ENCODE results near the gene ROBO1.
"Not testable (repeated sequence)": the region's sequence is repeated elsewhere in the genome, so short reads cannot be mapped to it uniquely, and the experiment has no call there.

The ROBO1 gene

DNA sequence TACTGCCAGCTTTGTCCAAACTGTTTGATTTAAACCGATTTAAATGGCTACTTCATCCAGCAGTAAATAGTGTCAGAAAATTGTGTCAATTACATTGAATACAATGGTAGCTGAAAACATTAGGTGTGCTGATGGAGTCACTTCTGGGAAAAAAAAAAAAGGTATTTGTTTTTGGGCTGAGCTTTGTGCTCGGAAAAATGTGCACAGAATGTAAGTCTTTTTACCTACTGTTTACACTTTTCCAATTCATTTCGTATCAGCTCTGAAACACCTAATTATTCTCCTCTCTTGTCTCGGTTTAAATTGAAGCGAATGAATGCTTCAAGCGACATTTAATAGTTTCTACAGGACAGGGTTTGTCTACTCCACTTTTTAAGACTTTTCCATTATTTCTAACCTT, 1078.4 kb downstream of the ROBO1 start:
- no peak for DNase-seq (ENCODE audit: low read depth)

- no peak for DNase-seq (ENCODE audit: low read depth)
These were observed 1080.3 kb downstream of the ROBO1 start for GRCh38 chr3:78687520-78687919.

DNA sequence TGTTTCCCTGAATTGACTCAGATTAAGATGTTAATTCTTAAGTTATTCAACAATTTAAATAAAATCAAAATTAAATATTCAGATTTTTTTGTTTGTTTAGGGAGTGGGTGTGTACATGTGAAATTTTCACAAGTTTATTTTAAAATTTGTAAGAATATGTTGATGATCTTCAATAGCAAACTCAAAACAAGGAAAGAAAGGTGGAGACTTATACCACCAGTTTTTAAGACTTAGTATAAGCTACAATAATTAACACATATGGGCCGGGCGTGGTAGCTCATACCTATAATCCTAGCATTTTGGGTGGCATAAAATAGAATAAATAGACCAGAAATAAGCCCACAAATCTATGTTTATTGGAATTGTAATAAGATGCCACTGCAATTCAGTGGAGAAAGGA, 1084.5 kb downstream of the ROBO1 start:
- no peak for DNase-seq (ENCODE audit: low read depth)

GRCh38 chr3:78675119-78675805, 1092.5 kb downstream of the ROBO1 start:
- not testable (repeated sequence) for DNase-seq (ENCODE audit: low read depth)

DNA sequence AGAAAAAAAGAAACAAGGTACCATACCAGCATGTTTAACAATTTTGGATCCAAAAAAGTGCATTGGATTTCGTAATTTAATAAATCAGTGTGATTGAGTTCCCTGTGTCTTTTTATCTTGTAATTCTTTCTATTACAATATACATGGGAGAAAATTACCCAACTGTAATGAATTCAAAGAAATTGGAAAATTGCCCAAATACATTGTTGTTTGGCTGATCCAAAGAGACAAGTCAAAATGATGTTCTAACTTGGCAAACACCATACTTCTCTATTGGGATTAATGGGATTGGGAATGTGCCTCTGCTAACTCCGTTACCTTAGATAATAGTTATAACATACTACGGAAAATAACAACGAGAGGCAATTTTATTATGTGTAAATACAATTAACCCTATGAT, 1097.1 kb downstream of the ROBO1 start:
- DNase-seq (ENCODE audit: low read depth): no peak

- no peak for DNase-seq (ENCODE audit: low read depth)
These were observed 1097.7 kb downstream of the ROBO1 start for GRCh38 chr3:78670094-78670493.

DNA sequence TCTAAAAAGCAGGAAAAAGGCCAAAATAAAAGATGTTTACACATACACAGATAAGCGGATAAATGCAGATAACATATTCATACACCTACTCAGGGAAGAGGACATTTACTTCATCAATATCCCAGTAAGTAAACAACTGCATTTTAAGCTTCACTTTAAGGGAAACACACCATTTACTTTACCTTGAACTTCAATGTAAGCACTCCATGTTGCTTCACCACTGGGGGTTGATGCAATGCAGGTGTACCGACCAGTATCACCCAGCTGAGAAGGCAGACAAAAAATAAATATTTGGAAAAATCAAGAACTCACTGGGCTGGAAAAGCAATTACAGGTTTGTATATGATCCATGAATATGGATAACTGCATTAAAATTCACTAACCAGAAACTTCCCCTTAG, 1099.5 kb downstream of the ROBO1 start:
- DNase-seq (ENCODE audit: low read depth): no peak

- peak; percentile 18 for DNase-seq (ENCODE audit: low read depth)
These were observed 1101.4 kb downstream of the ROBO1 start for GRCh38 chr3:78666470-78666800.

DNA sequence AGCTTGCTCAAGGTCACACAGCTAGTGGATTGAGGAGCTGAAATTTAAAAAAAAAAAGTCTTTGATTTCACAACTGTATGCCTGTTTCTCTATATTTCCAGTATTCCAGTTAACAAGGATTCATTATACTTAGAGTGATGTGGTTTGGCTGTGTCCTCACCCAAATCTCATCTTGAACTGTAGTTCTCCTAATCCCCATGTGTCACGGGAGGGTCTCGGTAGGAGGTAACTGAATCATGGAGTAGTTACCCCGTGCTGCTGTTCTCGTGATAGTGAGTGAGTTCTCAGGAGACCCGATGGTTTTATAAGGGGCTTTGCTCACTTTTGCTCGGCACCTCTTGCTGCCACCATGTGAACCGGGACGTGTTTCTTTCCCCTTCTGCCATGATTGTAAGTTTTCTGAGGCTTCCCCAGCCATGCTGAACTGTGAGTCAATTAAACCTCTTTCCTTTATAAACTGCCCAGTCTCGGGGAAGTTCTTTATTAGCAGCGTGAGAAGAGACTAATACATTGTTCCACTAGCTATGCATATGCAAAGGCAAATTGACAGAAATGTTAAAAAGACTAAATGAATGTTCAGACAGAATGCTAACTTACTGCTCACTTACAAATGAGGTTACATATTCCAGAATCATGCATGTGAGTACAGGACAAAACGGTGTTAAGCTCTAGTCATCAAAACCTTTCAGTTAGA, 1101.9 kb downstream of the ROBO1 start:
- DNase-seq (ENCODE audit: low read depth): no peak

DNA sequence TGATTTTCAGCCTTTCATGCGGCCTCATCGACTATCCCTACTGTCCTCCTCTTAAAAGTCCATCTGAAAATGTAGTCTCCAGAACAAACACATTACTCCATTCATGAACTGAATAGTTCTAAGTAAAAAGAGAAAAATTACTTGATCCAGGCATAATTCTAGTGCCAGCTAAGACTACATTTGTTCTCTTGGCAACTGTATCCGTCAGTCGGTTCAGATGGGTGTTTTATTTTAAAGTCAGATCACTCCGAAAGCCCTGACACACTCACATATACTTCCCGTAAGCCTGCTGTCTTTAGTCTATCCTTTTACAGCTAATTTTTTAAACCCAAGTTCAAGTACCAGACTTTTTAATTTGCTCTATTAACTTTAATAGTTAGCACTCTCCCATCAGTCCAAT, 1102.7 kb downstream of the ROBO1 start:
- no peak for DNase-seq (ENCODE audit: low read depth)

DNA sequence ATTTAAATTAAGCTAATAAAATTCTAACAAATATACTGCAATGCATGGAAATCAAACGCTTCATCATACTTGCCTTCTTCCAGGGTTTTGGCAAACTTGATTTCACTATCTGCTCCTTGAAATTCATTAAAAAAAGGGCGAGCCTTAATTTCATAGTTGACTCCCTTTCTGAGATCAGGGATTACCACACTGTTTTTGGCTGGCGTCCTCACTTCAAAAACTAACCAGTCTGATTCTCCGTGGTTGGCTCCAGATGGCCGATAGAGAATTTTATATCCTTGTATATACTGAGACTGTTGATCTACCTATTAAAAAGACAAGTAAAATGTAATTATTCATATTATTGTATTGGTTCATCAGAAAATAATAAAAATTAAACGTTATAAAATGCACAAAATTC, 1106.8 kb downstream of the ROBO1 start:
- DNase-seq (ENCODE audit: low read depth): peak; percentile 9

- peak; percentile 38 for DNase-seq (ENCODE audit: low read depth)
These were observed 1108.3 kb downstream of the ROBO1 start for GRCh38 chr3:78659386-78659987.

DNA sequence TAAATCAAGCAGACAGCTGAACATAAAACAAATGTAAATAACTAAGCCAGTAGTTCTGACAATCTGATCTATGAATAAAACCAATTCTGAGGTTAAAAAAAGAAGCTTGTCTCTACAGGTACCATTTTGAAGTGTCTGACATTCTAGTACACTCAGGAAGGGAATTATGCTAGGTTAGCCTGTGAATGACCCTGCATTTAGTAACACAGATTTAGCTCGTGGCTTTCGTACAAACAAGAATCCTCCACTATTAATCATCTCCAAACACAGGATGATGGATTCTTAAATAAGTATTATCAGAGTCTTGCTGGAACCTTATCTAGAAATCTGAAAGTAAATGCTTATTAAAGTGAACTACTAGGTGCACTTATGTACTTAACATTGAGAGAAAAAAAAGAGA, 1120.1 kb downstream of the ROBO1 start:
- no peak for DNase-seq (ENCODE audit: low read depth)

DNA sequence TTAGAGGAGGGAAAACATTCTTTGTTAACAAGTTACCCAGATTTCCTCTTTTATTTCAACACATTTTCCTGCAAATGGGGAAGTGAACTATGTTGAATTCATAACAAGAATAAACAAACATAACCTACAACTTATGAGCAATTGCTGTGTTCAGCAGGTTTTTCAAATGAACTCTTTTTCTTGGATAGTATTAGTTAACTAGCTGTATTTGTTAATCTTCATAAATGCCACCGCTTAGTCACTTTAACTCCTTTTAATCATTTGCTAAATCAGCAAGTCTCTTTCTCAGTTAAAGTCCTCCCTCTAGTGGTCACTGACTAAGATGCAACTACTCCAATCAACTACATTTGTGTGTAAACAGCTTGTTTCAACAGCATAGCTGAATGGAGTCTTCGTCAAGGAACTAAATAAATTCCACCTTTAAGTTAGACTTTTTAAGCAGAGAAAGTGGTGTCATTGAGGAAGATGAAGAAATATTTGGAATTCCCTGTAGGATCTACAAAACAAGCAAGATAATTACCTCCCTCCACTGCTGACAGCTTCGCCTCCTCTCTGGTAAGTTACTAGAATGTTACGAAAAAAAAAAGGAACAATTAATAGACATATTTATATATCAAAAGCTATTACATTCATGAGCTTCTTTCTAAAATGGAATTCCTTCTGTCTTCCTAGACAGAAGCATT, 1122.0 kb downstream of the ROBO1 start:
- DNase-seq (ENCODE audit: low read depth): peak; percentile 65

- DNase-seq (ENCODE audit: low read depth): no peak
These were observed 1123.0 kb downstream of the ROBO1 start for GRCh38 chr3:78644847-78645246.

- DNase-seq (ENCODE audit: low read depth): no peak
These were observed 1125.4 kb downstream of the ROBO1 start for GRCh38 chr3:78642226-78643035.

- DNase-seq (ENCODE audit: low read depth): no peak
These were observed 1126.1 kb downstream of the ROBO1 start for GRCh38 chr3:78641703-78642102.

- no peak for DNase-seq (ENCODE audit: low read depth)
These were observed 1133.5 kb downstream of the ROBO1 start for GRCh38 chr3:78634316-78634715.

GRCh38 chr3:78633626-78634025, 1134.2 kb downstream of the ROBO1 start:
- DNase-seq (ENCODE audit: low read depth): no peak

GRCh38 chr3:78632925-78633553, 1134.8 kb downstream of the ROBO1 start:
- peak; percentile 21 for DNase-seq (ENCODE audit: low read depth)

DNA sequence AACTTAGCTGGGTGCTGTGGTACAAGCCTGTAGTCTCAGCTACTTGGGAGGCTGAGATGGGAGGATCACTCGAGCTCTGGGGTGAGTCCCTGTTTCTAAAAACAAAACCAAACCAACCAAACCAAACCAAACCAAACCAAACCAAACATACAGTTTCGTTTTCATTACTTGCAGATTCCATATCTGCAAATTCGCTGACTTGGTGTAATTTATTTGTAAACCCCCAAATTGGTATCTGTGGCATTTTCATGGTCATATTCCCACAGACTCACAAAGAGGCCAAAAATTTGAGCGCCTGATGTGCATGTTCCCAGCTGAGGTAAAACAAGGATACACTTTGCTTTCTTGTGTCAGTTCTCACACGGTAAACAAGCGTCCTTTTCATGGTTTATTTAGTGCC, 1138.3 kb downstream of the ROBO1 start:
- DNase-seq (ENCODE audit: low read depth): no peak

All from fibroblast of the conjunctiva (primary cell).